ENCODE measurements around the gene RARG.
"Not testable (repeated sequence)": the region's sequence is repeated elsewhere in the genome, so short reads cannot be mapped to it uniquely, and the experiment has no call there.

The RARG gene

DNA sequence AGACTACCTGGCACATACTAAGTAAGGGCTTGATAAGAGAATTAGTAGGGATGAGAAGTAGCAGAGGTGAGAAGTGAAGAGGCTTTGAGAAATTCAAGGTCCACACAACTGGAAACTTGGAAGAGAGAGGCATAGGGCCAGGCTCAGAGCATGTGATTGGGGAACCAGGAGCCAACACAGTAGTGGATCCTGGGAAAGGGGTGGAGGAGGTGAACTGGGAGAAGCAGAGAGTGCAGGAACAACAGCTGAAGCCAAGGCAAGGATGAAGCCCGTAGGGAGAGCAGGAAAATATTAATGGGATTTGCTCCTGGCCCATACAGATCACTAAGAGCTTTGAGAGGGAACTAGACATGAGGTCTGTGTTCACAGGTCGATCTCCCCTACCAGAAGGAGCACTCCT lies 23.6 kb downstream of the RARG start:
- no peak overlapping the region for H3K4me3 ChIP-seq (ENCODE audit: low read length)
- no peak for DNase-seq (ENCODE audit: low read depth)
- TF ChIP-seq CTCF (conservative IDR thresholded peaks at IDR 0.05; ENCODE audit: low read depth, low read length) = no peak

DNA sequence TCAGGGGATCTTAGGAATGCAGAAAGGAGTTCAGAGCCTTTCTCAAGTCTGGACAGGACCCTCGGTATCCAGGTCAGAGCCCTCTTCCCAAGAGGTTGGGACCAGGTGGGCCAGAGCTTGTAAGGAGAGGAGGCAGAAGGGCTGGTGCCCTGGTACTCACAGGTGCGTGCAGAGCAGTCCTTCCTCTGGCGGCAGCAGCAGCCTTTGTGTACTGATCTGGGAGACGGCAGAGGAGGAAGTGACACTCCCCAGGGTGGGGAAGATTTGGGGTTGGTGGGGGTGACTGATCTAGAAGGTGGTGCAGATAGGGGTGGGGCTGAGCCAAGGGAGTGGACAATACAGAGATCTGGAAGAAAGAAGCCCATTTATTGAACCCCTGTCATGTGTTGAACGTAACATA lies 25.0 kb downstream of the RARG start, which contains the start of gene ITGB7:
ITGB7 (minus strand) TSS at position 210 of the 400 bp plus-strand sequence. CDS start 6,808 bp downstream, outside the sequence.
- no peak for DNase-seq (ENCODE audit: low read depth)
- H3K4me3 ChIP-seq (ENCODE audit: low read length) = no peak within 1 kb of the TSS
- no peak for TF ChIP-seq CTCF (conservative IDR thresholded peaks at IDR 0.05; ENCODE audit: low read depth, low read length)

DNA sequence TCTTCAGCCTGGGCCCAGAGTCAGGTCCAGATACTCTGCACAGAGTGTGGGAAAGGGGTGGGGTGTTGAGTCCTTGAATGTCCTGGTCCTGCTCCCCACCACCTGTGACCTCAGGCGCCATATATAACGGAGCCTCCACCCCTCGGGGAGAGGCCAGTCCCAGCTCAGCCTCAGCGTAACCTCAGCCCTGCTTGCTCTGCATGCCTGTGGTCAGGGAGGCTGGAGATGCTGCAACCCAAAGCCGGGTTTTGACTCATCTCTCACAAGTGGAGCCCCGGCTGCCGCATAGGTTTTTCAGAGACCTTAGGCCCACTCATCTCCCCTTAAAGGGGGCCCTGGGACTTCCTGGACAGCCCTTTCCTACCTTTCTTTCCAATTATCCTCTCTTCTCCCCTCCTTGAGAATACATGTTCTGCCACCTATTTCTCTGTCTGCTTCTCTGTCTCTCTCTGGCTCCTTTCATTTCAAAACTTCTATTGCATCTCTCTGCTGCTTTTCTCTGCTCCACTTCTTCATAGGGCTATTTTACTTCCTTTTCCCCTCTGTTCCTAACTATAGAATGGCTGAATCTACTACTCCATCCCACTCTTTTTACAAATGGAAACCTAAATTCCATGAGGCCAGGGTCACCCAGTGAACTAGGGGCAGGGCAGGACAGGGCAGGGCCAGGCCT lies 26.1 kb downstream of the RARG start:
- no peak for DNase-seq (ENCODE audit: low read depth)
- TF ChIP-seq CTCF (conservative IDR thresholded peaks at IDR 0.05; ENCODE audit: low read depth, low read length) = no peak
- no peak overlapping the region for H3K4me3 ChIP-seq (ENCODE audit: low read length)

- TF ChIP-seq CTCF (conservative IDR thresholded peaks at IDR 0.05; ENCODE audit: low read depth, low read length) = no peak
- DNase-seq (ENCODE audit: low read depth) = no peak
- no peak overlapping the region for H3K4me3 ChIP-seq (ENCODE audit: low read length)
Measured at GRCh38 chr12:53204351-53204750, 27.7 kb downstream of the RARG start.

DNA sequence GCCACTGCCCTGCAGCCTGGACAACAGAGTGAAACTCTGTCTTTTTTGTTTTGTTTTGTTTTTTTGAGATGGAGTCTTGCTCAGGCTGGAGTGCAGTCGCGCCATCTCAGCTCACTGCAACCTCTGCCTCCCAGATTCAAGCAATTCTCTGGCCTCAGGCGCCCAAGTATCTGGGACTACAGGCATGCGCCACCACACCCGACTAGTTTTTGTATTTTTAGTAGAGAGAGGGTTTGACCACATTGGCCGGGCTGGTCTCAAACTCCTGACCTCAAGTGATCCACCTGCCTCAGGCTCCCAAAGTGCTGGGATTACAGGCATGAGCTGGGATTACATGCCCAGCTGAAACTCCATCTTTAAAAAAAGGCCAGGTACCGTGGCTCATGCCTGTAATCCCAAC lies 29.7 kb downstream of the RARG start:
- not testable (repeated sequence) for H3K4me3 ChIP-seq (ENCODE audit: low read length); DNase-seq (ENCODE audit: low read depth)

- TF ChIP-seq CTCF (conservative IDR thresholded peaks at IDR 0.05; ENCODE audit: low read depth, low read length) = no peak
- no peak overlapping the region for H3K4me3 ChIP-seq (ENCODE audit: low read length)
- DNase-seq (ENCODE audit: low read depth) = no peak
Measured at GRCh38 chr12:53201639-53202038, 30.4 kb downstream of the RARG start.

GRCh38 chr12:53201177-53201541 lies 30.9 kb downstream of the RARG start:
- no peak for TF ChIP-seq CTCF (conservative IDR thresholded peaks at IDR 0.05; ENCODE audit: low read depth, low read length)
- no peak overlapping the region for H3K4me3 ChIP-seq (ENCODE audit: low read length)
- DNase-seq (ENCODE audit: low read depth) = no peak

Data from retinal pigment epithelial cell (primary cell).